WERI-Rb-1 (cell line): ENCODE measurements around the gene HEPACAM2.

Experiments used
- DNase-seq: peaks from one replicate; pipeline ENCODE4 v3.0.0-alpha.2; 2020
- H3K27ac ChIP-seq: fragments of 250-450 bp; sonication (Bioruptor Pico); 2 replicates; pipeline ENCODE4 v1.5.1; 2020; ENCODE audit warnings: mild to moderate bottlenecking, moderate library complexity
- H3K27me3 ChIP-seq: fragments of 250-450 bp; sonication (Bioruptor Pico); 2 replicates; pipeline ENCODE4 v1.5.1; 2021; ENCODE audit warnings: mild to moderate bottlenecking, low read depth, moderate library complexity; ENCODE audit not compliant: insufficient read depth, severe bottlenecking
- H3K36me3 ChIP-seq: fragments of 250-450 bp; sonication (Bioruptor Pico); 2 replicates; pipeline ENCODE4 v1.5.1; 2020; ENCODE audit warnings: mild to moderate bottlenecking, moderate library complexity
- H3K4me3 ChIP-seq: 2 replicates; pipeline ENCODE4 v1.5.1; 2011; ENCODE audit warnings: low read depth, mild to moderate bottlenecking, control low read depth, low read length
- H3K9me3 ChIP-seq: fragments of 250-450 bp; sonication (Bioruptor Pico); 2 replicates; pipeline ENCODE4 v1.5.1; 2021; ENCODE audit warnings: mild to moderate bottlenecking, moderate library complexity; ENCODE audit not compliant: severe bottlenecking
- CTCF ChIP-seq: IDR thresholded peaks from 2 replicates; pipeline ENCODE4 v1.5.1; 2011; ENCODE audit warnings: low read depth, mild to moderate bottlenecking, control low read depth, inconsistent platforms, low read length

The HEPACAM2 gene

GRCh38 chr7:93159490-93159889, 66.8 kb downstream of the HEPACAM2 start:
- TF ChIP-seq CTCF: no peak
- no peaks in the 10 kb centered on the region for H3K36me3 ChIP-seq
- no peak overlapping the region for H3K27ac ChIP-seq
- no peak for DNase-seq
- no peaks in the 10 kb centered on the region for H3K27me3 ChIP-seq
- no peak overlapping the region for H3K4me3 ChIP-seq
- no peaks in the 10 kb centered on the region for H3K9me3 ChIP-seq

- H3K36me3 ChIP-seq: no peaks in the 10 kb centered on the region
- no peak for TF ChIP-seq CTCF
- no peak overlapping the region for H3K27ac ChIP-seq
- H3K27me3 ChIP-seq: no peaks in the 10 kb centered on the region
- no peak overlapping the region for H3K4me3 ChIP-seq
- DNase-seq: no peak
- H3K9me3 ChIP-seq: no peaks in the 10 kb centered on the region
These were observed 69.4 kb downstream of the HEPACAM2 start for GRCh38 chr7:93156884-93157283.

- Histone ChIP-seq H3K27ac (no peak overlapping the region), H3K9me3 (no peaks in the 10 kb centered on the region), H3K27me3 (no peaks in the 10 kb centered on the region), H3K4me3 (no peak overlapping the region), H3K36me3 (no peaks in the 10 kb centered on the region)
- no peak for TF ChIP-seq CTCF
- DNase-seq: no peak
These were observed 76.0 kb downstream of the HEPACAM2 start for GRCh38 chr7:93150200-93150835.

- Histone ChIP-seq H3K27ac (no peak overlapping the region), H3K9me3 (no peaks in the 10 kb centered on the region), H3K4me3 (no peak overlapping the region), H3K36me3 (no peaks in the 10 kb centered on the region), H3K27me3 (no peaks in the 10 kb centered on the region)
- TF ChIP-seq CTCF: no peak
- DNase-seq: no peak
These were observed 77.5 kb downstream of the HEPACAM2 start for GRCh38 chr7:93148727-93149126.

GRCh38 chr7:93148144-93148543, 78.1 kb downstream of the HEPACAM2 start, which contains the start of gene SAMD9L:
SAMD9L (minus strand) TSS chr7:93148385; CDS start chr7:93135971, 12,414 bp downstream.
- Histone ChIP-seq H3K36me3 (no peaks in the 10 kb centered on the region), H3K27ac (no peak within 1 kb of the TSS), H3K9me3 (no peaks in the 10 kb centered on the region), H3K4me3 (no peak within 1 kb of the TSS), H3K27me3 (no peaks in the 10 kb centered on the region)
- no peak for DNase-seq
- TF ChIP-seq CTCF: no peak

- Histone ChIP-seq H3K9me3 (no peaks in the 10 kb centered on the region), H3K27me3 (no peaks in the 10 kb centered on the region), H3K27ac (no peak overlapping the region), H3K36me3 (no peaks in the 10 kb centered on the region), H3K4me3 (no peak overlapping the region)
- DNase-seq: no peak
- TF ChIP-seq CTCF: no peak
These were observed 78.9 kb downstream of the HEPACAM2 start for GRCh38 chr7:93147363-93147762.
